ENCODE data around the gene OR4F15. TPM values are rescaled to one million over a fixed set of nuclear protein-coding genes. Genes with fewer than 3 reads are reported as not detected.

The OR4F15 gene
- polyA plus RNA-seq, 1 of the 3 experiments (the other 2 are of a cell fraction) = not detected

DNA sequence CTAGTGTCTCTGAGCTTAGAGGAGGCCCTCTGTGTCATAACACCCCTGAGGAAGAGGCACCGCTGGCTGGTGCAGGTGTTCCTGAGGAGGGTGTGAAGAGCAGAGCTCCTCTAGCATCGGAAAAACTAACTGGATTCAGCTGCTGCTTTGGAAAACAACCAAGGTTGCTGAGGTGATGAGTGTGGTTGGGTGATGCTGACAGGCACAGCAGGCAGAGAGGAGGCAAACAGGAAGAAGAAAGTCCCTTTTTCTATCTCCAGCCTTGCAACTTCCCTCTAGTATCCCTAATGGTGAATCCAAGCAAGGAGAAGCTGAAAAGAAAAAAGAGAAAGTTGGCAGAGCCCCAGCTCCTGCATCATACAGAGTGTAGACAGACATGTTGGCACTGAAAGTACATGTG is 3.8 kb upstream of the OR4F15 start (continued):
- no peak for TF ChIP-seq EZH2phosphoT487 (IDR thresholded peaks at IDR 0.05; ENCODE audit: borderline replicate concordance, low read depth)

GRCh38 chr15:101810456-101810855 is 1.5 kb upstream of the OR4F15 start:
- H2AFZ ChIP-seq (ENCODE audit: low read depth) = no peak overlapping the region
- CTCF ChIA-PET = no interaction called here
- no peaks in the 10 kb centered on the region for H3K36me3 ChIP-seq (replicated peaks in 1 of 2; ENCODE audit: control insufficient read depth in 1 of 2, insufficient read depth in 2 of 2, low read length in 1 of 2)
- no peak overlapping the region for H3K9ac ChIP-seq
- 36% methylated on average over 1 of the region's 1 CpG for WGBS (ENCODE audit: low lambda C conversion rate)
- no peaks in the 10 kb centered on the region for H3K9me2 ChIP-seq
- POLR2A ChIA-PET = no interaction called here
- H3K9me3 ChIP-seq = no peaks in the 10 kb centered on the region
- peaks cover 8% of the 10 kb centered on the region for H3F3A ChIP-seq (replicated peaks; ENCODE audit: insufficient read depth)
- H4K20me1 ChIP-seq (ENCODE audit: insufficient read depth) = no peaks in the 10 kb centered on the region
- no peak for TF ChIP-seq GATA2 (CRISPR knock-in tag; IDR thresholded peaks at IDR 0.05)
- TF ChIP-seq GABPA (IDR thresholded peaks at IDR 0.05; ENCODE audit: low read depth) = no peak
- no peak for TF ChIP-seq YY1 (IDR thresholded peaks at IDR 0.05; ENCODE audit: low read depth)
- TF ChIP-seq, protein P1, sequence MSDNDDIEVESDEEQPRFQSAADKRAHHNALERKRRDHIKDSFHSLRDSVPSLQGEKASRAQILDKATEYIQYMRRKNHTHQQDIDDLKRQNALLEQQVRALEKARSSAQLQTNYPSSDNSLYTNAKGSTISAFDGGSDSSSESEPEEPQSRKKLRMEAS (IDR thresholded peaks at IDR 0.05; ENCODE audit: low read depth) = no peak
- no peak overlapping the region for H3K4me3 ChIP-seq (ENCODE audit: low read depth in 2 of 2, low read length in 1 of 2)
- no peaks in the 10 kb centered on the region; a peak in 1 of 4 replicates for H3K4me1 ChIP-seq (ENCODE audit: control insufficient read depth in 1 of 2, insufficient read depth in 2 of 2, low read depth in 1 of 2, low read length in 1 of 2)
- no peaks in the 10 kb centered on the region for H3K79me2 ChIP-seq (ENCODE audit: insufficient read depth)
- no peak for DNase-seq
- H3K4me2 ChIP-seq = no peak overlapping the region
- no peaks in the 10 kb centered on the region for H3K27me3 ChIP-seq (ENCODE audit: insufficient read depth)
- no peak overlapping the region for H3K27ac ChIP-seq (ENCODE audit: low read depth in 2 of 2, low read length in 1 of 2)

DNA sequence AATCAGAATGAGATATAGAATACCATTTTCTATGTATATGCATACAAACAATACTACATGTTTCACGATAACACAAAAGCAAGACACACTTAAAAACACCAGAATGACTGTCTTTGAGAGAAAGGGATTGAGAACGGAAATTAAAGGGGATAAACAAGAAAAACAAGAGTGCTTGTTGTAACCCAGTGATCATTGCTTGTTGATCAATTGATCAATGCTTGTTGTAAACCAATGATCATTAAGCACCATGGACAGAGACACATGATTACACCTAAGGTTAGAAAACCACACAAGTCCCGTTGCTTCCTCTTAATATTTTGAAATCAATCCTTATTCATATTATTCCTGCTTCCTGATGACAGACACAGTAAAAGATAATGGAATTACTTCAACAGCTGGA is 1.1 kb upstream of the OR4F15 start:
- H3K4me3 ChIP-seq (ENCODE audit: low read depth in 2 of 2, low read length in 1 of 2) = no peak overlapping the region
- no peak overlapping the region for H3K9ac ChIP-seq
- 23% methylated on average over 3 of the region's 3 CpGs for WGBS (ENCODE audit: low lambda C conversion rate)
- peaks cover 8% of the 10 kb centered on the region for H3F3A ChIP-seq (replicated peaks; ENCODE audit: insufficient read depth)
- H3K4me2 ChIP-seq = no peak overlapping the region
- H2AFZ ChIP-seq (ENCODE audit: low read depth) = no peak overlapping the region
- TF ChIP-seq FOXM1 (IDR thresholded peaks at IDR 0.05; ENCODE audit: low read depth) (no peak), NRF1 (IDR thresholded peaks at IDR 0.05; ENCODE audit: low read depth, low read length) (no peak), CHD2 (IDR thresholded peaks at IDR 0.05; ENCODE audit: low read length, partially characterized antibody) (no peak), REST (IDR thresholded peaks at IDR 0.05; ENCODE audit: low read depth, low read length) (peak; percentile 88)
- H3K79me2 ChIP-seq (ENCODE audit: insufficient read depth) = no peaks in the 10 kb centered on the region
- ChIA-PET CTCF (no interaction called here), POLR2A (no interaction called here)
- no peak for DNase-seq
- H3K27me3 ChIP-seq (ENCODE audit: insufficient read depth) = no peaks in the 10 kb centered on the region
- no peaks in the 10 kb centered on the region for H3K9me2 ChIP-seq
- H3K4me1 ChIP-seq (ENCODE audit: control insufficient read depth in 1 of 2, insufficient read depth in 2 of 2, low read depth in 1 of 2, low read length in 1 of 2) = no peaks in the 10 kb centered on the region; a peak in 1 of 4 replicates
- no peaks in the 10 kb centered on the region for H3K36me3 ChIP-seq (replicated peaks in 1 of 2; ENCODE audit: control insufficient read depth in 1 of 2, insufficient read depth in 2 of 2, low read length in 1 of 2)
- no peaks in the 10 kb centered on the region for H4K20me1 ChIP-seq (ENCODE audit: insufficient read depth)
- no peaks in the 10 kb centered on the region for H3K9me3 ChIP-seq
- H3K27ac ChIP-seq (ENCODE audit: low read depth in 2 of 2, low read length in 1 of 2) = no peak overlapping the region
